Upper lobe of right lung (tissue), 1 donor: ENCODE data around the gene ACBD6. TPM values are rescaled to one million over a fixed set of nuclear protein-coding genes. Genes with fewer than 3 reads are reported as not detected.

Source experiments
- microRNA-seq: library from miRNA; unstranded; fragments of <30 nt; microRNA quantifications from one replicate; pipeline ENCODE4 v1.2.0, GENCODE V29; 2020; ENCODE audit warnings: borderline microRNAs expressed
- total RNA-seq: library from RNA; stranded (reverse); fragmentation: NEBNext Ultra II Directional; extraction: Animal tissue kit (Norgen Biotek cat#: 25700); gene quantifications from one replicate; pipeline ENCODE4 v1.2.1, GENCODE V29; 2021
- donor health status: DM: no; HTN: yes; CAD: no; lungs with severe emphysema.

Gene ACBD6
- total RNA-seq, 1 donor from 2014 or later = 33.6 TPM

Small RNA genes lying within 50 kb of the gene (microRNA-seq; reads per million reads assigned to microRNA genes)
- gene MIR3121 = not detected

Other genes with a start within 250 kb of the ACBD6 start
- gene OVAAL, start 56.4 kb upstream of the ACBD6 start, total RNA-seq = not detected
- 23.5 TPM for gene XPR1, start 129.4 kb upstream of the ACBD6 start, total RNA-seq